Measurements from ENCODE around the gene HSCB.
A peak's percentile ranks its signal among the peaks of the same experiment; 100 is the strongest.
"Not testable (repeated sequence)": the region's sequence is repeated elsewhere in the genome, so short reads cannot be mapped to it uniquely, and the experiment has no call there.

The HSCB gene, protein sequence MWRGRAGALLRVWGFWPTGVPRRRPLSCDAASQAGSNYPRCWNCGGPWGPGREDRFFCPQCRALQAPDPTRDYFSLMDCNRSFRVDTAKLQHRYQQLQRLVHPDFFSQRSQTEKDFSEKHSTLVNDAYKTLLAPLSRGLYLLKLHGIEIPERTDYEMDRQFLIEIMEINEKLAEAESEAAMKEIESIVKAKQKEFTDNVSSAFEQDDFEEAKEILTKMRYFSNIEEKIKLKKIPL

GRCh38 chr22:28741785-28742561 is at the start of gene HSCB, which contains the start of gene CHEK2:
TSS of gene HSCB (plus strand) at chr22:28742039. CDS start at chr22:28742096, 57 bp downstream.
TSS of gene CHEK2 (minus strand) at chr22:28741820. CDS start at chr22:28734721, 7,099 bp downstream.
- peaks cover 25% of the 10 kb centered on the region for H3K36me3 ChIP-seq (ENCODE audit: insufficient read depth, low read length)
- peak within 1 kb of the TSS; percentile 68 for H2AFZ ChIP-seq (ENCODE audit: low read depth, low read length)
- peak within 1 kb of the TSS; percentile 65 for H3K4me3 ChIP-seq (ENCODE audit: low read length)

GRCh38 chr22:28693041-28693760 is 48.6 kb upstream of the HSCB start:
- H3K4me3 ChIP-seq (ENCODE audit: low read length); H3K27me3 ChIP-seq (ENCODE audit: insufficient read depth, low read length); H3K9me3 ChIP-seq (ENCODE audit: low read length); H2AFZ ChIP-seq (ENCODE audit: low read depth, low read length); H3K36me3 ChIP-seq (ENCODE audit: insufficient read depth, low read length): not testable (repeated sequence)
- H3K4me1 ChIP-seq (ENCODE audit: insufficient read depth, low read length), result peaks cover 16% of the 10 kb centered on the region

More at GRCh38 chr22:28741785-28742561, at the start of gene HSCB, which contains the start of gene CHEK2:
- Histone ChIP-seq H3K9me3 (ENCODE audit: low read length) (no peaks in the 10 kb centered on the region), H3K27me3 (ENCODE audit: insufficient read depth, low read length) (no peaks in the 10 kb centered on the region), H3K4me1 (ENCODE audit: insufficient read depth, low read length) (peaks cover 12% of the 10 kb centered on the region)

GRCh38 chr22:28702891-28703290 is 38.9 kb upstream of the HSCB start:
- Histone ChIP-seq H3K9me3 (ENCODE audit: low read length) (no peaks in the 10 kb centered on the region), H3K27me3 (ENCODE audit: insufficient read depth, low read length) (no peaks in the 10 kb centered on the region), H3K36me3 (ENCODE audit: insufficient read depth, low read length) (peaks cover 21% of the 10 kb centered on the region), H3K4me1 (ENCODE audit: insufficient read depth, low read length) (no peaks in the 10 kb centered on the region), H3K4me3 (ENCODE audit: low read length) (no peak overlapping the region), H2AFZ (ENCODE audit: low read depth, low read length) (no peak overlapping the region)

DNA sequence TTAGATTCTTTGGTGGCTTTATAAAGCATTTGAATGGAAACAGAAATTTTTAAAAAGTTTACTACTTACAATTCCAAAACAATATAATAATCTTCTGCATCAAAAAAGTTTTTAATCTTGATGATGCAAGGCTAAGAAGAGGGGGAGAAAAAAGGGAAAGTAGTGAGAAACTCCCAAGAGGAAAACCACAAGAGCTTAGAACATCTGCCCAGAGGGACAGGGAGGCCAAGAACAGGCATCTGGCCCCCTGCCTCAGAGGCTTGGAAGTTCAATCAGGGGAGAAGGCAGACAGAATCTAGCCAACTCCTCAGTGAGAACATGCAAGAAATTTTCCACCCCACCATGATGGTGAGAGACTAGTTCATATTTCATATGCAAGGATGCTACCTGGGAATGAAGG is 38.4 kb upstream of the HSCB start:
- Histone ChIP-seq H3K4me1 (ENCODE audit: insufficient read depth, low read length) (no peaks in the 10 kb centered on the region), H2AFZ (ENCODE audit: low read depth, low read length) (no peak overlapping the region), H3K27me3 (ENCODE audit: insufficient read depth, low read length) (no peaks in the 10 kb centered on the region), H3K4me3 (ENCODE audit: low read length) (no peak overlapping the region), H3K9me3 (ENCODE audit: low read length) (no peaks in the 10 kb centered on the region), H3K36me3 (ENCODE audit: insufficient read depth, low read length) (peaks cover 27% of the 10 kb centered on the region)

DNA sequence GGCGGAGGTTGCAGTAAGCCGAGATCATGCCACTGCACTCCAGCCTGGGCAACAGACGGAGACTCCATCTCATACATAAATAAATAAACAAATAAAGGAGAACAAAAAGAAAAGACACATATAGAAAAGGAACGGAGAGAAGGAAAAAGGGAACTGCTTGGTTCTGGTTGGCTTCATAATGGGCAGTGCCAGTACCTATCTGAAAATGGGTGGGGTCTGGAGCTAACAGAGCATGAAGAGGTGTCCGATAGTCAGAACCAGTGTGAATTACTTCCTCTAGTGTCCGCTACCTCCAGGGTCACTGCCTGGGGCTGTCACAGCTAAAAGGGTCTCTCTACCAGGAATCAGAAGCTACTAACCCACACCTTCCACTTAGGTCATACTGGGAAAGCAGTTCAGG is 35.0 kb upstream of the HSCB start:
- H3K27me3 ChIP-seq (ENCODE audit: insufficient read depth, low read length), result no peaks in the 10 kb centered on the region
- H3K4me3 ChIP-seq (ENCODE audit: low read length), result no peak overlapping the region
- no peaks in the 10 kb centered on the region for H3K4me1 ChIP-seq (ENCODE audit: insufficient read depth, low read length)
- H2AFZ ChIP-seq (ENCODE audit: low read depth, low read length), result no peak overlapping the region
- H3K36me3 ChIP-seq (ENCODE audit: insufficient read depth, low read length), result peaks cover 31% of the 10 kb centered on the region
- H3K9me3 ChIP-seq (ENCODE audit: low read length), result no peaks in the 10 kb centered on the region

DNA sequence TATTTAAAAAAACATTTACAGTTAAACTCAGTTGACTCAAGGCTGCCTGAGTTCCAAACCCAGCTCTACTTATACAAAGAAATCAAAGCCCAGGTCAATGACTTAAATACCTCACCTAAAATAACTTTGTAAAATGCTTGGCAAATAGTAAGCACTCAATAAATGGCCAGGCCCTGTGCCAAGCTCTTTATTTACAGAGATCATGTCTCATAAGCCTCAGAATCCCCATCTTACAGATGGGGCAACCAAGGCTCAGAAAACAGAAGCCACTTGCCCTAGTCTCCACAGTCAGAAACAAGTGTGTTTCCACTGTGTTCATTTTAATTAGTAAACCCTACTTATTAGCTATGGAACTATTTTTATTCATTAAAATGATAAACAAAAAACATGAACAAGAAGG is 31.7 kb upstream of the HSCB start:
- Histone ChIP-seq H3K36me3 (ENCODE audit: insufficient read depth, low read length) (peaks cover 30% of the 10 kb centered on the region), H3K4me1 (ENCODE audit: insufficient read depth, low read length) (no peaks in the 10 kb centered on the region), H3K9me3 (ENCODE audit: low read length) (no peaks in the 10 kb centered on the region), H3K27me3 (ENCODE audit: insufficient read depth, low read length) (no peaks in the 10 kb centered on the region), H3K4me3 (ENCODE audit: low read length) (no peak overlapping the region), H2AFZ (ENCODE audit: low read depth, low read length) (no peak overlapping the region)

DNA sequence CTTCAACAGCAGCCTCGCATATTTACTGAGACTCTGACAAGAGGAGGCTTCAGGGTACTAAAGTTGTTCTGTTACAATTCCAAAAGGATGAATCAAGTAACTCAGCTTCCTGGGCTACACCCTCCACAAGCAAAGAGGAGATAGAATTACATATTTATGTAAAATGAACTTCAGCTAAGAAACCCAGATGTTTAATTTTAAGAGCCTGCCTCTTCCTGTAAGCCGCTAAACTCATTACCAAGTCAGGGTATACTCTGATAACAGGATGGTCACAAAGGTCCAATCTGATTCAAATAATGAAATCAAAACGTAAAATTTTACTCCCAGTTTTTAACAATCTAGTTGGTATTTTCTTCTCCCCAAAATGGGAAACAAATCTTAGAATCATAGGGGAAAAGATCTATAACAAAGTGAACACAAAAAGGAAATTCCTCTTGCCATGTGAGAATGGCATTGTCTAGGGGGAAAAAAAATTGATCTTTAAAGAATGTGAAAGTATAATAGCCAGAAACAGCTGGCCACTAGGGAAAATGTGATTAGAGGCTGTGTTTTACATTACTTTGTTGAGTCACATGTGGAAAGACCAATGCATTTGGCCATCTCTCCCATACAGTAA is 31.2 kb upstream of the HSCB start:
- Histone ChIP-seq H3K4me1 (ENCODE audit: insufficient read depth, low read length) (no peaks in the 10 kb centered on the region), H3K36me3 (ENCODE audit: insufficient read depth, low read length) (peaks cover 30% of the 10 kb centered on the region), H3K9me3 (ENCODE audit: low read length) (no peaks in the 10 kb centered on the region), H2AFZ (ENCODE audit: low read depth, low read length) (no peak overlapping the region), H3K27me3 (ENCODE audit: insufficient read depth, low read length) (no peaks in the 10 kb centered on the region), H3K4me3 (ENCODE audit: low read length) (no peak overlapping the region)

- no peak overlapping the region for H2AFZ ChIP-seq (ENCODE audit: low read depth, low read length)
- H3K9me3 ChIP-seq (ENCODE audit: low read length), result no peaks in the 10 kb centered on the region
- H3K36me3 ChIP-seq (ENCODE audit: insufficient read depth, low read length), result peaks cover 27% of the 10 kb centered on the region
- no peaks in the 10 kb centered on the region for H3K4me1 ChIP-seq (ENCODE audit: insufficient read depth, low read length)
- H3K27me3 ChIP-seq (ENCODE audit: insufficient read depth, low read length), result no peaks in the 10 kb centered on the region
- H3K4me3 ChIP-seq (ENCODE audit: low read length), result no peak overlapping the region
Measured at GRCh38 chr22:28711341-28711740, 30.5 kb upstream of the HSCB start.

GRCh38 chr22:28711820-28712777 is 29.7 kb upstream of the HSCB start:
- no peaks in the 10 kb centered on the region for H3K4me1 ChIP-seq (ENCODE audit: insufficient read depth, low read length)
- H3K27me3 ChIP-seq (ENCODE audit: insufficient read depth, low read length), result no peaks in the 10 kb centered on the region
- H2AFZ ChIP-seq (ENCODE audit: low read depth, low read length), result no peak overlapping the region
- H3K4me3 ChIP-seq (ENCODE audit: low read length), result no peak overlapping the region
- peaks cover 23% of the 10 kb centered on the region for H3K36me3 ChIP-seq (ENCODE audit: insufficient read depth, low read length)
- no peaks in the 10 kb centered on the region for H3K9me3 ChIP-seq (ENCODE audit: low read length)

DNA sequence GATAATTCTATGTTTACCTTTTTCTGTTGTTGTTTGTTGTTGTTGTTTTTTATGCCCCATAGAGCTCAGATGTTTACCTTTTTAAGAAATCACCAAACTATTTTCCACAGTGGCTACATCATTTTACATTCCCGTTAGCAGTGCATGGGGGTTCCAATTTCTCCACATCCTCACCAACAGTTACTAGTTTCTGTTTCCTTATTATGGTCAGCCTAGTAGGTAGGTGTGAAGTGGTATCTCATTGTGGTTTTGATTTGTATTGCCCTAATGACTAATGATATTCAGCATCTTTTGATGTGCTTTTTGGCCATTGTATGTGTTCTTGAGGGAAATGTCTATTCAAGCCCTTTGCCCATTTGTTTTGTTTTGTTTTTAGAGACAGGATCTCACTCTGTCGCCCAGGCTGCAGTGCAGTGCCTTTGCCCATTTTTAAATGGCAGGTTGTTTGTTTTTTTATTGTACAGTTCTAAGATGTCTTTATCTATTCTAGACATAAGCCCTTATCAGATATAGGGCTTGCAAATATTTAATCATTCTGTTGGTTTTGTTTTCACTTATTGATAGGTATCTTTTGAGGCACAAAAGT is 27.7 kb upstream of the HSCB start:
- Histone ChIP-seq H3K27me3 (ENCODE audit: insufficient read depth, low read length) (no peaks in the 10 kb centered on the region), H2AFZ (ENCODE audit: low read depth, low read length) (no peak overlapping the region), H3K9me3 (ENCODE audit: low read length) (no peaks in the 10 kb centered on the region), H3K36me3 (ENCODE audit: insufficient read depth, low read length) (peaks cover 21% of the 10 kb centered on the region), H3K4me1 (ENCODE audit: insufficient read depth, low read length) (no peaks in the 10 kb centered on the region), H3K4me3 (ENCODE audit: low read length) (no peak overlapping the region)

DNA sequence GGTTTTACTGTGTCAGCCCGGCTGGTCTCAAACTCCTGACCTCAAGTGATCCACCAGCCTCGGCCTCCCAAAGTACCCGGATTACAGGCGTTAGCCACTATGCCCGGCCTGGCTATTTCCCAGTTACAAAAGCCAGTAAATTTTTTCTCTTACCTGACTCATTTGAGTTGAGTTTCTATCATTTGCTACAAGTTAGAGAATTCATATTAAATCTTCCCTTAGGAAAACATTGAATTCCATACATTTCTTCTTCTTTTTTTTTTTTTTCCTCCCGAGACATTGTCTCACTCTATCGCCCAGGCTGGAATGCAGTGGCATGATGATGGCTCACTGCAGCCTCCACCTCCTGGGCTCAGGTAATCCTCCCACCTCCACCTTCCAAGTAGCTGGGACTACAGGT is 26.2 kb upstream of the HSCB start:
- Histone ChIP-seq H2AFZ (ENCODE audit: low read depth, low read length) (no peak overlapping the region), H3K9me3 (ENCODE audit: low read length) (no peaks in the 10 kb centered on the region), H3K4me1 (ENCODE audit: insufficient read depth, low read length) (no peaks in the 10 kb centered on the region), H3K4me3 (ENCODE audit: low read length) (no peak overlapping the region), H3K36me3 (ENCODE audit: insufficient read depth, low read length) (peaks cover 15% of the 10 kb centered on the region), H3K27me3 (ENCODE audit: insufficient read depth, low read length) (no peaks in the 10 kb centered on the region)

DNA sequence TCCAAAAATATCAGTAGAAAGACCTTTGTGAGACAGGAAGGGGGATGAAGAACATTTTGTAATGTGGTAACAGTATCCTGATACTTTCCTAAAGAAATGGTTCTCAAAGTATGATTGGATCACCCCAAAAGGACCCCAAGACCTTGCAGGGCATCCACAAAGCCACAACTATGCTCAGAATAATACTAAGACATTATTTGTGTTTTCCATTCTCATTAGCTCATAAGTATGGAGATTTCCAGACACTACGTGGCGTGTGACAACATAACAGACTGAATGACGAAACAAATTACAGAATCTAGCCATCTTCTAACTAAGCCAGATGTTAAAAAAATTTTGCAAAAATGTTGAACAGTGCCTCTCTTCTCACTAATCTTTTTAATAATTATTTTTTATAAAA is 25.2 kb upstream of the HSCB start:
- H3K27me3 ChIP-seq (ENCODE audit: insufficient read depth, low read length), result no peaks in the 10 kb centered on the region
- H3K9me3 ChIP-seq (ENCODE audit: low read length), result no peaks in the 10 kb centered on the region
- H2AFZ ChIP-seq (ENCODE audit: low read depth, low read length), result no peak overlapping the region
- no peak overlapping the region for H3K4me3 ChIP-seq (ENCODE audit: low read length)
- H3K4me1 ChIP-seq (ENCODE audit: insufficient read depth, low read length), result no peaks in the 10 kb centered on the region
- peaks cover 21% of the 10 kb centered on the region for H3K36me3 ChIP-seq (ENCODE audit: insufficient read depth, low read length)

All from neuron (in vitro differentiated cells).